GM12874 (cell line): ENCODE data around the gene EGR1.

Experiments used
- TF ChIP-seq, protein P1 (sequence below): IDR thresholded peaks from 2 replicates; pipeline ENCODE4 v1.5.1; 2011; ENCODE audit warnings: low read depth, mild to moderate bottlenecking, control low read depth, low read length, moderate library complexity; ENCODE audit not compliant: insufficient read depth

EGR1 gene

GRCh38 chr5:138465261-138466124 lies at the start of gene EGR1:
Gene EGR1 (plus strand): TSS chr5:138465479. CDS start chr5:138465762, 283 bp downstream.
- TF ChIP-seq, protein P1, sequence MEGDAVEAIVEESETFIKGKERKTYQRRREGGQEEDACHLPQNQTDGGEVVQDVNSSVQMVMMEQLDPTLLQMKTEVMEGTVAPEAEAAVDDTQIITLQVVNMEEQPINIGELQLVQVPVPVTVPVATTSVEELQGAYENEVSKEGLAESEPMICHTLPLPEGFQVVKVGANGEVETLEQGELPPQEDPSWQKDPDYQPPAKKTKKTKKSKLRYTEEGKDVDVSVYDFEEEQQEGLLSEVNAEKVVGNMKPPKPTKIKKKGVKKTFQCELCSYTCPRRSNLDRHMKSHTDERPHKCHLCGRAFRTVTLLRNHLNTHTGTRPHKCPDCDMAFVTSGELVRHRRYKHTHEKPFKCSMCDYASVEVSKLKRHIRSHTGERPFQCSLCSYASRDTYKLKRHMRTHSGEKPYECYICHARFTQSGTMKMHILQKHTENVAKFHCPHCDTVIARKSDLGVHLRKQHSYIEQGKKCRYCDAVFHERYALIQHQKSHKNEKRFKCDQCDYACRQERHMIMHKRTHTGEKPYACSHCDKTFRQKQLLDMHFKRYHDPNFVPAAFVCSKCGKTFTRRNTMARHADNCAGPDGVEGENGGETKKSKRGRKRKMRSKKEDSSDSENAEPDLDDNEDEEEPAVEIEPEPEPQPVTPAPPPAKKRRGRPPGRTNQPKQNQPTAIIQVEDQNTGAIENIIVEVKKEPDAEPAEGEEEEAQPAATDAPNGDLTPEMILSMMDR, result no peak

DNA sequence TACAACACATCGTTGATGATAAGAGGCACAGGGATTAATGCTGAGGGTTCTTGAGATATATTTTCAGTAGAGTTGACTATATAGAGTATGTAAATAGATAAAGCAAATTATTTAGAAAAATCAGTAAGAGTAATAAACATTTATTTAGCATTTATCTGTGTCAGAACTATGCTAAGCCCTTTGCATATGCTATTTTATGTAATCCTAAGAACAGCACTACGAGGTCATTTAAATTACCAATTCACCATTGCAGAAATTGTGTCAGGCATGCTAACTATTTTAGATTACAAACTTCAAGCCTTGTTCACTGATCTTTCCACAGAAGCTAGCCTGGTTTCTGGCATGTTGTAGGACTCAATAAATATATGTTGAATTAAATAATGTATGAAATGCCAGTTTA lies 46.8 kb upstream of the EGR1 start:
- TF ChIP-seq, protein P1, result no peak

DNA sequence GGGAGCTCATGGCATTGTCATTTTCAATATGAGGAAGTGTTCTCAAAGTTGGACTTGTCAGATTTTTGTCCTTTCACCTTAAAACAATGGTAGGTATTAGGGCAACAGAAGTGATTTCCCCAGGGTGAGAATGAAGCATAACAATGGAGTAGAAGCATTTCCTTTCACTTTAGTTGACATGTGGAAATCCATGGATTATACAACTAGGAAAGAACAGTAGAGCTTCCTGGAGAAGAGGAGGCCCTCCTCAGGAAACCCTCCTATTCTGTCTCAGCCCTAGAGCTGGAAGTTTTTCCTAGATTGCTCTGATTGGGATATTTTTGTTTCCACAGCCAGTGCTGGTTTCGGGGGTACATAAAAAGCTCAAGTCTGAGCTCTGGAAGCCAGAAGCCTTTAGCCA lies 40.2 kb upstream of the EGR1 start:
- TF ChIP-seq, protein P1, result no peak

- TF ChIP-seq, protein P1, result no peak
Measured at GRCh38 chr5:138435943-138436342, 29.3 kb upstream of the EGR1 start.

GRCh38 chr5:138438003-138438723 lies 27.1 kb upstream of the EGR1 start:
- TF ChIP-seq, protein P1, result no peak

- TF ChIP-seq, protein P1, result no peak
Measured at GRCh38 chr5:138438724-138439476, 26.4 kb upstream of the EGR1 start, which contains the start of gene REEP2. Gene REEP2 (plus strand): TSS chr5:138439057. CDS start chr5:138439209, 152 bp downstream.

DNA sequence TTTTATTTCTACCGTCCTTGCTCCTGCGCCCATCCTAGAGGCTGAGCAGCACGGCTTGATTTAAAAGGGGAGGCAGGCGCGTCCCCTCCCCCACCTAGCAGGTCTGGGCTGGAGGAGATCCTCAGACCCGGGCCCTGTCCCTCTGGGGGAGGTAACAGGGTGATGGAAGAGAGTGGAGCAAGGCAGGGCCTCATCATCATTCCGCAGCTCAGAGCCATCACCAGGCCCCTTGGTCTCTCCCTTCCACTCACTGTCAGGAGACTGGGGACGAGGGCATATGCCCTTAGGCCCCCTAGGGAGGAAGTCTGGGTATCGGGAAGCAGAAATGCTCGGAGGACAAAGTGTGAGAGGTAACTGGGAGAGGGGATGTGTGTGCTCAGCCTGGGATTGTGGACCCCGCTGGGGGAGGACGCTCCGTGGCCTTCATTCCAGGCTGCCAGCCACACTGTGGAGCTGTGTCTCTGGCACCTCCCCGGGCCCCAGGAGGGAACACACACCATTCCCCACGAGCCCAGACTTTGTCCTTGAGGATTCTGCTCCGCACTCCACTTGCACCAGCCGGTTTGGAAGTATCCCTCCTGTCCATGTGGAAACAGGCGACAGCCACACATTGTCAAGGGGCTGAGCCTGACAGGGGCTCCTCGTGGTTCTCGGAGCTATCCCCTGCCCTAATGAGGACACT lies 25.7 kb upstream of the EGR1 start:
- TF ChIP-seq, protein P1, result no peak
